K562 (cell line): ENCODE measurements around the gene OLR1. TPM values are rescaled to one million over a fixed set of nuclear protein-coding genes. Genes with fewer than 3 reads are reported as not detected.
"Not testable (repeated sequence)": the region's sequence is repeated elsewhere in the genome, so short reads cannot be mapped to it uniquely, and the experiment has no call there.

Experiments used
- ATAC-seq: fragments of 200-7000 bp; cut with Tn5 transposase; 3 replicates; pipeline ENCODE4 v1.9.1; 2020; ENCODE audit warnings: moderate library complexity
- BruUV-seq: library from RNA; stranded (reverse); fragments of 400-500 nt; replicated peaks from 2 replicates; lab custom pipeline; 2021; lab: Mats Ljungman, UMichigan
- CTCF ChIA-PET: fragments of 300-600 bp; formaldehyde crosslinking; extraction: SDS; loops from one replicate; lab custom pipeline; 2021; ENCODE audit warnings: low intra/inter-chr PET ratio; lab: Yijun Ruan, JAX
- POLR2A ChIA-PET: fragments of 300-600, 350-650 bp; sonication (Branson Sonifier 250); formaldehyde crosslinking; extraction: SDS; loops from one replicate; lab custom pipeline; 2021; ENCODE audit warnings: antibody characterized with exemption, inconsistent platforms; lab: Yijun Ruan, JAX
- DNase-seq, 4 experiments: peaks; one replicate each; pipeline versions ENCODE4 v3.0.0 to v3.0.0-alpha.2; 2011 to 2018; ENCODE audit warnings: low spot score in 3 of 4, mixed read lengths in 3 of 4; ENCODE audit errors: extremely low read depth in 1 of 4
- FAIRE-seq: peaks from 2 replicates; lab custom pipeline; 2011; peaks lifted over from hg19 to GRCh38; lab: Jason Lieb, UNC
- H2AFZ ChIP-seq: 2 replicates; pipeline ENCODE4 v1.6.0; 2011; ENCODE audit warnings: low read depth, low read length, control low read depth, inconsistent platforms
- H3K27ac ChIP-seq: fragments of 200-600 bp; 3 replicates; pipeline ENCODE4 v1.8.0; 2011; ENCODE audit warnings: low read depth, mild to moderate bottlenecking, control low read depth, inconsistent platforms, low read length, moderate library complexity, mixed read lengths; ENCODE audit errors: extremely low read depth
- H3K27me3 ChIP-seq, 2 experiments: fragments of 300-600 bp in 1 of 2; 2 replicates in 1 of 2; 3 replicates in 1 of 2; pipeline versions ENCODE4 v1.6.0 to v1.8.0; 2011; ENCODE audit warnings: inconsistent platforms in 2 of 2, low read length in 2 of 2, mild to moderate bottlenecking in 1 of 2, mixed read lengths in 1 of 2, moderate library complexity in 1 of 2; ENCODE audit not compliant: control insufficient read depth in 2 of 2, insufficient read depth in 2 of 2
- H3K36me3 ChIP-seq: fragments of 300-600 bp; 3 replicates; pipeline ENCODE4 v1.8.0; 2011; ENCODE audit warnings: mild to moderate bottlenecking, low read length, inconsistent platforms; ENCODE audit not compliant: control insufficient read depth, insufficient read depth
- H3K4me1 ChIP-seq, 2 experiments: fragments of 200-600 bp in 1 of 2; replicated peaks in 1 of 2; 2 replicates in 1 of 2; 3 replicates in 1 of 2; pipeline versions ENCODE4 v1.5.1 to v1.8.0; 2011; ENCODE audit warnings: inconsistent platforms in 2 of 2, low read length in 2 of 2, mild to moderate bottlenecking in 1 of 2, mixed read lengths in 1 of 2, moderate library complexity in 1 of 2; ENCODE audit not compliant: control insufficient read depth in 2 of 2, insufficient read depth in 2 of 2
- H3K4me2 ChIP-seq: 2 replicates; pipeline ENCODE4 v1.6.1; 2011; ENCODE audit warnings: low read length, control low read depth, inconsistent platforms, mixed read lengths; ENCODE audit not compliant: insufficient read depth
- H3K4me3 ChIP-seq: fragments of 200-600 bp; sonication (generic), shearing (Covaris generic); 2 replicates; pipeline ENCODE4 v1.5.1; 2016; ENCODE audit warnings: control low read depth, inconsistent platforms
- H3K79me2 ChIP-seq: fragments of 200-600 bp; 3 replicates; pipeline ENCODE4 v1.8.0; 2011; ENCODE audit warnings: low read length, inconsistent platforms; ENCODE audit not compliant: control insufficient read depth, insufficient read depth
- H3K9ac ChIP-seq, 2 experiments: 2 replicates each; pipeline versions ENCODE4 v1.6.0 to v1.6.1; 2011; ENCODE audit warnings: low read depth in 2 of 2, low read length in 2 of 2, control low read depth in 1 of 2, inconsistent platforms in 1 of 2, mild to moderate bottlenecking in 1 of 2, mixed read lengths in 1 of 2; ENCODE audit not compliant: insufficient read depth in 1 of 2
- H3K9me1 ChIP-seq: one replicate; pipeline ENCODE4 v1.6.0; 2011; ENCODE audit warnings: inconsistent platforms, mild to moderate bottlenecking, low read length, moderate library complexity; ENCODE audit not compliant: control insufficient read depth, insufficient read depth
- H3K9me3 ChIP-seq: replicated peaks from 2 replicates; pipeline ENCODE4 v1.5.1; 2011; ENCODE audit warnings: low read depth, low read length, inconsistent platforms; ENCODE audit not compliant: control insufficient read depth, insufficient read depth
- H4K20me1 ChIP-seq: replicated peaks from 2 replicates; pipeline ENCODE4 v1.6.1; 2011; ENCODE audit warnings: low read length, inconsistent platforms, mixed read lengths; ENCODE audit not compliant: control insufficient read depth, insufficient read depth
- EGR1 ChIP-seq: fragments of 450-650 bp; conservative IDR thresholded peaks from 2 replicates; pipeline ENCODE4 v1.6.1; 2017; ENCODE audit warnings: mild to moderate bottlenecking
- KAT7 ChIP-seq: sonication (generic); formaldehyde crosslinking; IDR thresholded peaks from 2 replicates; pipeline ENCODE4 v1.8.0; 2022; ENCODE audit warnings: missing genetic modification reagents, mild to moderate bottlenecking, borderline replicate concordance
- MAZ ChIP-seq, 2 experiments: fragments of 450-650 bp in 1 of 2; sonication (generic) in 1 of 2; formaldehyde crosslinking; IDR thresholded peaks in 1 of 2; conservative IDR thresholded peaks in 1 of 2; 2 replicates each; pipeline versions ENCODE4 v1.4.0 to v1.5.0; 2020; ENCODE audit warnings: mild to moderate bottlenecking in 1 of 2, missing genetic modification reagents in 1 of 2
- NCOA2 ChIP-seq, 2 experiments: fragments of 450-650 bp; IDR thresholded peaks; 2 replicates each; pipeline ENCODE4 v1.6.1; 2018; ENCODE audit warnings: mild to moderate bottlenecking in 2 of 2, moderate library complexity in 1 of 2; ENCODE audit not compliant: partially characterized antibody in 2 of 2
- NFE2 ChIP-seq: IDR thresholded peaks from 2 replicates; pipeline ENCODE4 v1.6.1; 2014; ENCODE audit warnings: antibody characterized with exemption, low read depth
- NR2C2 ChIP-seq, 2 experiments: fragments of 200-800 bp in 1 of 2; sonication (Bioruptor generic) in 1 of 2; sonication (generic) in 1 of 2; formaldehyde crosslinking in 1 of 2; IDR thresholded peaks; 2 replicates each; pipeline versions ENCODE4 v1.6.1 to v1.8.0; 2016 to 2022; ENCODE audit warnings: mild to moderate bottlenecking in 1 of 2, missing compliant biosample characterization in 1 of 2, missing genetic modification characterization in 1 of 2, missing genetic modification reagents in 1 of 2
- PTBP1 ChIP-seq: fragments of 200-400 bp; formaldehyde crosslinking; IDR thresholded peaks from 2 replicates; pipeline ENCODE4 v1.6.1; 2017; ENCODE audit warnings: low read depth, low read length
- ZBTB2 ChIP-seq: fragments of 450-650 bp; IDR thresholded peaks from 2 replicates; pipeline ENCODE4 v1.6.1; 2016; ENCODE audit warnings: antibody characterized with exemption
- ZNF384 ChIP-seq: IDR thresholded peaks from 2 replicates; pipeline ENCODE4 v1.6.1; 2012; ENCODE audit warnings: low read depth, low read length, improper control_type of control experiment
- WGBS: fragments of 100-300 bp; shearing (Covaris generic); methylation state at CpG from one replicate; pipeline ENCODE4 v1.1.6; 2016; ENCODE audit warnings: low coverage, mixed read lengths; ENCODE audit not compliant: insufficient coverage; ENCODE audit errors: missing lambda C conversion rate; 5-methylcytosine and 5-hydroxymethylcytosine counted together
- in situ Hi-C: fragments of 300-500 bp; cut with MboI; formaldehyde crosslinking; loops from 4 replicates; pipeline ENCODE4 v1.15.0; 2018; ENCODE audit warnings: inconsistent platforms, mixed read lengths
- intact Hi-C: fragments of 100-400 bp; cut with micrococcal nuclease; formaldehyde crosslinking; loops from 2 replicates; pipeline ENCODE4 v1.14.2; 2022
- polyA plus RNA-seq, 8 experiments: library from polyadenylated mRNA; depleted of rRNA in 4 of 8; stranded (reverse) in 5 of 8; unstranded in 3 of 8; fragments of >200 nt; fragmentation: Nextera tagmentation in 2 of 8; fragmentation: Illumina TruSeq in 1 of 8; extraction: Ambion mirVana in 2 of 8; extraction: Trizol in 1 of 8; gene quantifications; 2 replicates each; pipeline versions ENCODE4 v1.2.1 to v1.2.3, GENCODE V29; 2011 to 2014; ENCODE audit warnings: inconsistent platforms in 1 of 8, missing spikeins in 1 of 8
- total RNA-seq, 7 experiments: library from RNA; depleted of rRNA in 6 of 7; stranded (reverse); fragments of >200 nt in 6 of 7; fragmentation: Illumina TruSeq in 2 of 7; extraction: Trizol in 2 of 7; gene quantifications; 2 replicates each; pipeline versions ENCODE4 v1.2.1 to v1.2.3, GENCODE V29; 2011 to 2021; ENCODE audit warnings: low replicate concordance in 1 of 7

Gene OLR1
- total and polyA plus RNA-seq, 9 of the 15 experiments (the other 6 are each of a cell fraction or from before 2014, with no cell fraction given): not detected

DNA sequence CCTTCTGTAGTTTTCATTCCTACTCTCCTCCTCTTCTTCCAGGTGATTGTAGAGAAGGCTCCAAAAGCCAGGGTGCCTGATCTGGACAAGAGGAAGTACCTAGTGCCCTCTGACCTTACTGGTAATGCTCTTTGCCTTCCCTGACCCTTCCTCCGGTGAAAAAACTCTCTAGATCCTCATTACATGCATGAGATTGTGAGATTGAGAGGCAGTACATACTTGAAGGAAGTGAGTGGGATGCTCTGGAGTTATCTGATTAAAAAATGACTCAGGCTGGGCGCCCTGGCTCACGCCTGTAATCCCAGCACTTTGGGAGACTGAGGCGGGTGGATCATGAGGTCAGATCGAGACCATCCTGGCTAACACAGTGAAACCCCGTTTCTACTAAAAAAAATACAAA lies 46.1 kb upstream of the OLR1 start (continued):
- TF ChIP-seq ZBTB2: no peak
- TF ChIP-seq ZNF384: no peak
- no peak for TF ChIP-seq EGR1
- no peak for TF ChIP-seq KAT7 (CRISPR knock-in tag)
- no peak for TF ChIP-seq NFE2
- no peak for TF ChIP-seq NCOA2 (IDR thresholded peaks at IDR 0.05; ENCODE audit: partially characterized antibody in 2 of 2)
- no peak for TF ChIP-seq MAZ (CRISPR knock-in tag; conservative IDR thresholded peaks at IDR 0.05 in 1 of 2, IDR thresholded peaks at IDR 0.05 in 1 of 2)
- no peak for TF ChIP-seq PTBP1
- no peak for TF ChIP-seq NR2C2 (CRISPR knock-in tag; IDR thresholded peaks at IDR 0.05)
- peak; percentile 24; the same call in 1 of the 2 replicates for TF ChIP-seq NR2C2 (tag; IDR thresholded peaks at IDR 0.05)

DNA sequence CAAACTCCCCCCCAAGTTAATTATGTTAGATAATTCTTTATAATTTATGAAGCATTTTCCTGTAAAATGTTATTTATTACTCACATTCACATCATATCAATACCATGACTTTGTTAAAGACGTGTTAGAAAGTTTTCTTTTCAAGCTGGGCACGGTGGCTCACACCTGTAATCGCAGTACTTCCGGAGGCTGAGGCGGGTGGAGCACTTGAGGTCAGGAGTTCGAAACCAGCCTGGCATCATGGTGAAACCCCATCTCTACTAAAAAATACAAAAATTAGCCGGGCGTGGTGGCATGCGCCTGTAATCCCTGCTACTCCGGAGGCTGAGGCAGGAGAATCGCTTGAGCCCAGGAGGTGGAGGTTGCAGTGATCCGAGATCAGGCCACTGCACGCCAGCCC lies 44.0 kb upstream of the OLR1 start:
- 95% methylated on average over 13 of the region's 13 CpGs for WGBS
- H2AFZ ChIP-seq, in situ Hi-C loops, H3K36me3 ChIP-seq, intact Hi-C loops, DNase-seq, H3K9me1 ChIP-seq, FAIRE-seq, H3K4me2 ChIP-seq, BruUV-seq, H3K27ac ChIP-seq, H3K9ac ChIP-seq, ATAC-seq, H4K20me1 ChIP-seq, H3K4me3 ChIP-seq, H3K27me3 ChIP-seq, H3K9me3 ChIP-seq, POLR2A ChIA-PET, CTCF ChIA-PET: not testable (repeated sequence)
- H3K4me1 ChIP-seq: peaks cover 12 to 22% of the 10 kb centered on the region in 2 experiments
- H3K79me2 ChIP-seq: peaks cover 18% of the 10 kb centered on the region
